ENCODE results near the gene CUX1. TPM values are rescaled to one million over a fixed set of nuclear protein-coding genes. Genes with fewer than 3 reads are reported as not detected.

Gene CUX1
- total RNA-seq, 1 donor from 2014 or later, result 56.5 TPM

GRCh38 chr7:102292813-102293798 is 475.7 kb downstream of the CUX1 start:
- peaks cover 11% of the 10 kb centered on the region for H3K27me3 Mint-ChIP-seq (ENCODE audit: unreplicated experiment)
- H3K4me3 Mint-ChIP-seq (ENCODE audit: unreplicated experiment), result peak overlapping the region; percentile 73
- H3K27ac Mint-ChIP-seq (ENCODE audit: unreplicated experiment), result peak overlapping the region; percentile 48
- H3K36me3 Mint-ChIP-seq (ENCODE audit: unreplicated experiment), result no peaks in the 10 kb centered on the region
- H3K4me1 Mint-ChIP-seq (ENCODE audit: low read depth, unreplicated experiment), result peaks cover 19% of the 10 kb centered on the region
- no peak for TF ChIP-seq CTCF (IDR thresholded peaks at IDR 0.05; ENCODE audit: partially characterized antibody, unreplicated experiment)
- DNase-seq, result peak; percentile 60
- peaks cover 6% of the 10 kb centered on the region for H3K9me3 Mint-ChIP-seq (ENCODE audit: unreplicated experiment)

GRCh38 chr7:102294589-102294988 is 477.2 kb downstream of the CUX1 start:
- Mint-ChIP-seq H3K36me3 (ENCODE audit: unreplicated experiment) (no peaks in the 10 kb centered on the region), H3K27ac (ENCODE audit: unreplicated experiment) (no peak overlapping the region), H3K27me3 (ENCODE audit: unreplicated experiment) (peaks cover 9% of the 10 kb centered on the region), H3K9me3 (ENCODE audit: unreplicated experiment) (peaks cover 6% of the 10 kb centered on the region), H3K4me1 (ENCODE audit: low read depth, unreplicated experiment) (peaks cover 17% of the 10 kb centered on the region), H3K4me3 (ENCODE audit: unreplicated experiment) (no peak overlapping the region)
- TF ChIP-seq CTCF (IDR thresholded peaks at IDR 0.05; ENCODE audit: partially characterized antibody, unreplicated experiment), result no peak
- no peak for DNase-seq

- H3K9me3 Mint-ChIP-seq (ENCODE audit: unreplicated experiment), result peaks cover 9% of the 10 kb centered on the region
- H3K27ac Mint-ChIP-seq (ENCODE audit: unreplicated experiment), result no peak overlapping the region
- peaks cover 17% of the 10 kb centered on the region for H3K4me1 Mint-ChIP-seq (ENCODE audit: low read depth, unreplicated experiment)
- no peaks in the 10 kb centered on the region for H3K36me3 Mint-ChIP-seq (ENCODE audit: unreplicated experiment)
- DNase-seq, result no peak
- TF ChIP-seq CTCF (IDR thresholded peaks at IDR 0.05; ENCODE audit: partially characterized antibody, unreplicated experiment), result no peak
- H3K27me3 Mint-ChIP-seq (ENCODE audit: unreplicated experiment), result peaks cover 7% of the 10 kb centered on the region
- H3K4me3 Mint-ChIP-seq (ENCODE audit: unreplicated experiment), result no peak overlapping the region
Measured at GRCh38 chr7:102295346-102296178, 478.1 kb downstream of the CUX1 start.

- no peak overlapping the region for H3K27ac Mint-ChIP-seq (ENCODE audit: unreplicated experiment)
Measured at GRCh38 chr7:102296179-102296438, 478.7 kb downstream of the CUX1 start.

More at GRCh38 chr7:102296179-102296438, 478.7 kb downstream of the CUX1 start:
- no peak overlapping the region for H3K4me3 Mint-ChIP-seq (ENCODE audit: unreplicated experiment)
- peaks cover 6% of the 10 kb centered on the region for H3K27me3 Mint-ChIP-seq (ENCODE audit: unreplicated experiment)
- peaks cover 17% of the 10 kb centered on the region for H3K4me1 Mint-ChIP-seq (ENCODE audit: low read depth, unreplicated experiment)
- H3K36me3 Mint-ChIP-seq (ENCODE audit: unreplicated experiment), result no peaks in the 10 kb centered on the region
- H3K9me3 Mint-ChIP-seq (ENCODE audit: unreplicated experiment), result peaks cover 9% of the 10 kb centered on the region
- DNase-seq, result no peak
- TF ChIP-seq CTCF (IDR thresholded peaks at IDR 0.05; ENCODE audit: partially characterized antibody, unreplicated experiment), result no peak
